ENCODE results near the gene PITPNM3. TPM values are rescaled to one million over a fixed set of nuclear protein-coding genes. Genes with fewer than 3 reads are reported as not detected.
"Not testable (repeated sequence)": the region's sequence is repeated elsewhere in the genome, so short reads cannot be mapped to it uniquely, and the experiment has no call there.

The PITPNM3 gene
- total RNA-seq: under 1 TPM; 0.69 to 0.72 TPM

- intact Hi-C loops (cut with DNase I, micrococcal nuclease): no loop called here
- H3K4me1 Mint-ChIP-seq: peaks cover 6% of the 10 kb centered on the region
- peaks cover 40% of the 10 kb centered on the region for H3K27me3 Mint-ChIP-seq
Measured at GRCh38 chr17:6556121-6557039, at the start of gene PITPNM3. TSS of gene PITPNM3 (minus strand) at chr17:6556555. CDS start at chr17:6556406, 149 bp downstream.

GRCh38 chr17:6605142-6605541 is 48.8 kb upstream of the PITPNM3 start:
- POLR2A ChIA-PET: no interaction called here
- Mint-ChIP-seq H3K9me3 (ENCODE audit: low read depth) (no peaks in the 10 kb centered on the region), H3K27me3 (no peaks in the 10 kb centered on the region), H3K36me3 (ENCODE audit: low read depth) (peaks cover 52% of the 10 kb centered on the region), H3K27ac (no peak overlapping the region), H3K4me1 (no peaks in the 10 kb centered on the region), H3K4me3 (no peak overlapping the region)
- intact Hi-C loops (cut with DNase I, micrococcal nuclease): no loop called here
- CTCF ChIA-PET: no interaction called here
- no peak for ATAC-seq
- DNase-seq: no peak

More at GRCh38 chr17:6556121-6557039, at the start of gene PITPNM3:
- ChIA-PET POLR2A (no interaction called here), CTCF (no interaction called here)
- H3K9me3 Mint-ChIP-seq (ENCODE audit: low read depth): no peaks in the 10 kb centered on the region
- ATAC-seq (no peak), DNase-seq (no peak)
- H3K4me3 Mint-ChIP-seq: peak within 1 kb of the TSS; percentile 40
- no peaks in the 10 kb centered on the region for H3K36me3 Mint-ChIP-seq (ENCODE audit: low read depth)
- no peak within 1 kb of the TSS for H3K27ac Mint-ChIP-seq

- Mint-ChIP-seq H3K9me3 (ENCODE audit: low read depth) (no peaks in the 10 kb centered on the region), H3K4me3 (no peak overlapping the region), H3K36me3 (ENCODE audit: low read depth) (peaks cover 46% of the 10 kb centered on the region), H3K4me1 (no peaks in the 10 kb centered on the region), H3K27ac (no peak overlapping the region), H3K27me3 (no peaks in the 10 kb centered on the region)
- no peak for DNase-seq
- ChIA-PET POLR2A (no interaction called here), CTCF (no interaction called here)
- ATAC-seq: no peak
- intact Hi-C loops (cut with DNase I, micrococcal nuclease): no loop called here
Measured at GRCh38 chr17:6603744-6604325, 47.5 kb upstream of the PITPNM3 start.

GRCh38 chr17:6602141-6602540 is 45.8 kb upstream of the PITPNM3 start:
- ChIA-PET CTCF (interaction anchor here (0.7 kb wide), 1 partner anchor 86 kb away, joined by 4 read pairs; no protein-coding TSS in a partner anchor), POLR2A (no interaction called here)
- no peak for DNase-seq
- intact Hi-C loops (cut with DNase I, micrococcal nuclease): no loop called here
- no peaks in the 10 kb centered on the region for H3K4me1 Mint-ChIP-seq
- H3K27me3 Mint-ChIP-seq: no peaks in the 10 kb centered on the region
- peaks cover 46% of the 10 kb centered on the region for H3K36me3 Mint-ChIP-seq (ENCODE audit: low read depth)
- ATAC-seq: no peak
- no peaks in the 10 kb centered on the region for H3K9me3 Mint-ChIP-seq (ENCODE audit: low read depth)
- H3K27ac Mint-ChIP-seq: no peak overlapping the region
- H3K4me3 Mint-ChIP-seq: no peak overlapping the region

- no peaks in the 10 kb centered on the region for H3K4me1 Mint-ChIP-seq
Measured at GRCh38 chr17:6599364-6599763, 43.0 kb upstream of the PITPNM3 start.

GRCh38 chr17:6597727-6598126 is 41.4 kb upstream of the PITPNM3 start:
- CTCF ChIA-PET: no interaction called here

More at GRCh38 chr17:6599364-6599763, 43.0 kb upstream of the PITPNM3 start:
- no peaks in the 10 kb centered on the region for H3K27me3 Mint-ChIP-seq
- H3K36me3 Mint-ChIP-seq (ENCODE audit: low read depth): peaks cover 45% of the 10 kb centered on the region
- no peaks in the 10 kb centered on the region for H3K9me3 Mint-ChIP-seq (ENCODE audit: low read depth)
- intact Hi-C loops (cut with DNase I, micrococcal nuclease): no loop called here
- no peak overlapping the region for H3K27ac Mint-ChIP-seq
- ATAC-seq: no peak
- DNase-seq: no peak
- CTCF ChIA-PET: no interaction called here
- POLR2A ChIA-PET: no interaction called here
- no peak overlapping the region for H3K4me3 Mint-ChIP-seq

GRCh38 chr17:6596941-6597340 is 40.6 kb upstream of the PITPNM3 start:
- ATAC-seq: no peak
- Mint-ChIP-seq H3K9me3 (ENCODE audit: low read depth) (no peaks in the 10 kb centered on the region), H3K27ac (no peak overlapping the region), H3K27me3 (no peaks in the 10 kb centered on the region), H3K36me3 (ENCODE audit: low read depth) (peaks cover 41% of the 10 kb centered on the region), H3K4me3 (no peak overlapping the region), H3K4me1 (no peaks in the 10 kb centered on the region)
- intact Hi-C loops (cut with DNase I, micrococcal nuclease): no loop called here
- CTCF ChIA-PET: interaction anchor here (1.0 kb wide), 1 partner anchor 13 kb away, joined by 3 read pairs; no protein-coding TSS in a partner anchor
- no peak for DNase-seq
- POLR2A ChIA-PET: interaction anchor here (0.7 kb wide), 1 partner anchor 12 kb away, joined by 3 read pairs; no protein-coding TSS in a partner anchor

More at GRCh38 chr17:6597727-6598126, 41.4 kb upstream of the PITPNM3 start:
- peaks cover 45% of the 10 kb centered on the region for H3K36me3 Mint-ChIP-seq (ENCODE audit: low read depth)
- no peaks in the 10 kb centered on the region for H3K27me3 Mint-ChIP-seq
- H3K27ac Mint-ChIP-seq: no peak overlapping the region
- POLR2A ChIA-PET: no interaction called here
- no peak for DNase-seq
- no peaks in the 10 kb centered on the region for H3K4me1 Mint-ChIP-seq
- H3K9me3 Mint-ChIP-seq (ENCODE audit: low read depth): no peaks in the 10 kb centered on the region
- ATAC-seq: no peak
- H3K4me3 Mint-ChIP-seq: no peak overlapping the region
- intact Hi-C loops (cut with DNase I, micrococcal nuclease): no loop called here

GRCh38 chr17:6596511-6596910 is 40.2 kb upstream of the PITPNM3 start:
- DNase-seq (no peak), ATAC-seq (no peak)
- Mint-ChIP-seq H3K27me3 (no peaks in the 10 kb centered on the region), H3K9me3 (ENCODE audit: low read depth) (no peaks in the 10 kb centered on the region), H3K4me3 (no peak overlapping the region), H3K27ac (no peak overlapping the region), H3K4me1 (no peaks in the 10 kb centered on the region), H3K36me3 (ENCODE audit: low read depth) (peaks cover 43% of the 10 kb centered on the region)
- CTCF ChIA-PET: interaction anchor here (1.0 kb wide), 1 partner anchor 13 kb away, joined by 3 read pairs; no protein-coding TSS in a partner anchor
- intact Hi-C loops (cut with DNase I, micrococcal nuclease): no loop called here
- POLR2A ChIA-PET: interaction anchor here (0.7 kb wide), 1 partner anchor 13 kb away, joined by 3 read pairs; no protein-coding TSS in a partner anchor

GRCh38 chr17:6596081-6596480 is 39.7 kb upstream of the PITPNM3 start:
- no peaks in the 10 kb centered on the region for H3K27me3 Mint-ChIP-seq
- intact Hi-C loops (cut with DNase I, micrococcal nuclease): no loop called here
- H3K27ac Mint-ChIP-seq: no peak overlapping the region
- no peaks in the 10 kb centered on the region for H3K4me1 Mint-ChIP-seq
- CTCF ChIA-PET: no interaction called here
- H3K9me3 Mint-ChIP-seq (ENCODE audit: low read depth): no peaks in the 10 kb centered on the region
- ATAC-seq (no peak), DNase-seq (no peak)
- POLR2A ChIA-PET: no interaction called here
- peaks cover 41% of the 10 kb centered on the region for H3K36me3 Mint-ChIP-seq (ENCODE audit: low read depth)
- H3K4me3 Mint-ChIP-seq: no peak overlapping the region

- POLR2A ChIA-PET; H3K27ac Mint-ChIP-seq; H3K4me3 Mint-ChIP-seq; CTCF ChIA-PET; H3K4me1 Mint-ChIP-seq; H3K27me3 Mint-ChIP-seq; ATAC-seq; DNase-seq; H3K9me3 Mint-ChIP-seq (ENCODE audit: low read depth); intact Hi-C loops (cut with DNase I, micrococcal nuclease): not testable (repeated sequence)
- H3K36me3 Mint-ChIP-seq (ENCODE audit: low read depth): peaks cover 50% of the 10 kb centered on the region
Measured at GRCh38 chr17:6593371-6593770, 37.0 kb upstream of the PITPNM3 start.

- ChIA-PET CTCF (no interaction called here), POLR2A (no interaction called here)
- Mint-ChIP-seq H3K27ac (no peak overlapping the region), H3K4me1 (no peaks in the 10 kb centered on the region), H3K4me3 (no peak overlapping the region), H3K27me3 (no peaks in the 10 kb centered on the region), H3K9me3 (ENCODE audit: low read depth) (no peaks in the 10 kb centered on the region), H3K36me3 (ENCODE audit: low read depth) (peaks cover 59% of the 10 kb centered on the region)
- DNase-seq (no peak), ATAC-seq (no peak)
- intact Hi-C loops (cut with DNase I, micrococcal nuclease): no loop called here
Measured at GRCh38 chr17:6592173-6592572, 35.8 kb upstream of the PITPNM3 start.
